KOPT-K1 (cell line): ENCODE data around the gene GAA.

Experiments
- H3K27ac ChIP-seq: fragments of 200-600 bp; sonication (generic); 2 replicates; pipeline ENCODE4 v1.5.1; 2016; ENCODE audit warnings: antibody characterized with exemption, mild to moderate bottlenecking, low read depth, low read length; ENCODE audit not compliant: poor library complexity, severe bottlenecking
- H3K36me3 ChIP-seq: fragments of 200-600 bp; sonication (generic); 2 replicates; pipeline ENCODE4 v1.5.1; 2017; ENCODE audit warnings: antibody characterized with exemption, mild to moderate bottlenecking, low read length, moderate library complexity; ENCODE audit not compliant: insufficient read depth
- H3K9me3 ChIP-seq: fragments of 200-600 bp; sonication (generic); 2 replicates; pipeline ENCODE4 v1.5.1; 2017; ENCODE audit warnings: antibody characterized with exemption, low read length, mild to moderate bottlenecking; ENCODE audit not compliant: insufficient read depth, poor library complexity, severe bottlenecking

Gene GAA

GRCh38 chr17:80130992-80131391 is 29.6 kb downstream of the GAA start:
- no peaks in the 10 kb centered on the region for H3K9me3 ChIP-seq
- no peak overlapping the region for H3K27ac ChIP-seq
- peaks cover 40% of the 10 kb centered on the region for H3K36me3 ChIP-seq

GRCh38 chr17:80132906-80133625 is 31.7 kb downstream of the GAA start:
- H3K36me3 ChIP-seq: peaks cover 61% of the 10 kb centered on the region
- no peaks in the 10 kb centered on the region for H3K9me3 ChIP-seq
- H3K27ac ChIP-seq: no peak overlapping the region

DNA sequence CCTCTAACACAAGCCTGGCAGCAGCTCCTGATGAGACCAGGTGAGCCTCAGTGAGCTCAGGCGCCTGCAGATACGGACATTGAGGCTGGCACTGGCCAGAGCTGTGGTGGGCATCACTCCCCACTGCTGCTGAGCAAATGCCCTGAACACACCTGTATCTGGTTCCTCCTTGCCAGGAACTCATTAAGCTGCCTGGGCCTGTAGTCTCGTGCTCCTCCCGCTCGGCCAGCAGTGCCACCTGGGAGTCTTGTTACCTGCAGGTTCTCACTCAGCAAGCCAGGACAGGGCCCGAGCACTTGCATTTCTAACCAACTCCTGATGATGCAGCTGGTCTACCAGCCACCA is 32.2 kb downstream of the GAA start:
- H3K9me3 ChIP-seq: no peaks in the 10 kb centered on the region
- no peak overlapping the region for H3K27ac ChIP-seq
- peaks cover 66% of the 10 kb centered on the region for H3K36me3 ChIP-seq

DNA sequence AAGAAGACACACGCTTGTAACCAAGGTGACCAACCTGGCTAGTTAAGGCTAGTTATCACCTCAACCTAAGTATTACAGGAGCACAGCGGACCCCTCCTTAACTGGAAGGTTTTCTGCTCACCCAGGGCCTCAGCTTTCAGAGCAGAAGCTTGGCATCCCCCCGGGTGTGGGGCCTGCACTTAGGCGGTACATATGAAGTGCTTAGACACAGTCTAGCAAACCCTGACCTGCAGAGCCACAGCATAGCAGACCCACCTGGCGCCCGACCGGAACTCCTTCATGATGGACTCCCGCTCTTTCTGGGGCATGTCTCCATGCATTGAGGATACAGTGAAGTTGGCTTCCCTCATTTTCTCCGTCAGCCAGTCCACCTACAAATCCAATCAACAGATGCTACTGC is 35.8 kb downstream of the GAA start:
- no peaks in the 10 kb centered on the region for H3K9me3 ChIP-seq
- H3K36me3 ChIP-seq: peaks cover 100% of the 10 kb centered on the region
- no peak overlapping the region for H3K27ac ChIP-seq

- no peak overlapping the region for H3K27ac ChIP-seq
- no peaks in the 10 kb centered on the region for H3K9me3 ChIP-seq
- H3K36me3 ChIP-seq: peaks cover 100% of the 10 kb centered on the region
These were observed 37.6 kb downstream of the GAA start for GRCh38 chr17:80138856-80139426.

DNA sequence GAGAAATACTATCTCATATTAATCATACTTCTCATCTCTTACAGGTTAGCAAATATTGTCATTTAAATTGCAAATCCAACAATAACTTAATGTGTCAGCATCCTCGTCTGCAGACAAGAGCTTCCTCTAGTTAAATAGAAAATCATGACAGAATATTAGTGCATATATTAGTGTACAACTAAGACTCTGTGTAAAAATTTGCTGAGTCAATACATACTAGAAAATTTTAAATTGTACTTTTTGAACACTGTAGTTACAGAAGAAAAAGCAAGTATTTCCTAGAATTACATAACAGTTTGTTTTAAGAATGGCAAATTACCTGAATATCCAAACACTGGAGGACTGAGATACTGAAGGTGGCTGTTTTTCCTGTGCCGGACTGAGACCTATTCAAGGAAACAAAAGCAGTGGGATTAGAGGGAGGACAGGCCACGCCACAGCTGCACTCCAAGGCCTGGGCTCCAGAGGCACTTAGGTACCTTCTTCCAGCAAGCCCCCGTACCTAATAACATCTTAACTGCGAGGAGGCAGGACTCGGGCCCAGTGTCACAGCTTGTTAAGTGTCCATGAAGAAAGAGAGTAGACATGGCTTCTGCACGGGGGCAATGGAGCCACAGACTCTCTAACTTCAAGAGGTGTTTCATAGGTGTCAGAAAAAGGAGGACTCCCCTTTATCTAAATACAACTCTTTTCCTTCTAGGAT is 40.2 kb downstream of the GAA start:
- Histone ChIP-seq H3K9me3 (no peaks in the 10 kb centered on the region), H3K27ac (no peak overlapping the region), H3K36me3 (peaks cover 92% of the 10 kb centered on the region)

- Histone ChIP-seq H3K27ac (no peak overlapping the region), H3K9me3 (no peaks in the 10 kb centered on the region), H3K36me3 (peaks cover 79% of the 10 kb centered on the region)
These were observed 41.5 kb downstream of the GAA start for GRCh38 chr17:80142929-80143328.

GRCh38 chr17:80145076-80146075 is 44.0 kb downstream of the GAA start:
- Histone ChIP-seq H3K36me3 (peaks cover 54% of the 10 kb centered on the region), H3K27ac (peak overlapping the region; percentile 78), H3K9me3 (no peaks in the 10 kb centered on the region)

GRCh38 chr17:80146121-80147034 is 45.0 kb downstream of the GAA start:
- Histone ChIP-seq H3K27ac (peak overlapping the region; percentile 78), H3K36me3 (peaks cover 44% of the 10 kb centered on the region), H3K9me3 (no peaks in the 10 kb centered on the region)

- peaks cover 5% of the 10 kb centered on the region for H3K9me3 ChIP-seq
- peak within 1 kb of the TSS; percentile 78 for H3K27ac ChIP-seq
- H3K36me3 ChIP-seq: peaks cover 36% of the 10 kb centered on the region
These were observed 45.8 kb downstream of the GAA start, which contains the start of gene EIF4A3 for GRCh38 chr17:80147035-80147822. EIF4A3 (minus strand) TSS chr17:80147128; CDS start chr17:80146961, 167 bp downstream.

DNA sequence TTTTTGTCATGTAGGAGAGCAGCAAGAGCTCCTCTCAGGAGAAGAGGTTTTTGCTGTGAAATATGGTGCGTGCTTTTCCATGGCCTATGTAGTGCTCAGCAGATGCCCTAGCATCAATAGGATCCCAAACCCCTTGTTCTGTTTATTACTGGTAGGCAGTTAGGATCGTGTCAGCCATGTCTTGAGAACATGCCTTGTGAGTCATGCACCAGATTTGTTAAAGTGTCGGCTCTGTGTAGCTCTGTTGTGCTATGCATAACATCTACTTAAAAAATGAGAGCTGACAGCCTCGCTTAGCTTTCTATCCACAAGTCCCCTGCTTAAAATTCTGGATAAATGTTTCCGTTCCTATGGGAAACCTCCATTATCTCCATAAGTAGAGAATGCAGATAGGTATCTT is 50.0 kb downstream of the GAA start:
- Histone ChIP-seq H3K27ac (no peak overlapping the region), H3K36me3 (no peaks in the 10 kb centered on the region), H3K9me3 (peaks cover 23% of the 10 kb centered on the region)

GRCh38 chr17:80152081-80152702 is 50.8 kb downstream of the GAA start:
- Histone ChIP-seq H3K27ac (no peak overlapping the region), H3K9me3 (peaks cover 31% of the 10 kb centered on the region), H3K36me3 (no peaks in the 10 kb centered on the region)

DNA sequence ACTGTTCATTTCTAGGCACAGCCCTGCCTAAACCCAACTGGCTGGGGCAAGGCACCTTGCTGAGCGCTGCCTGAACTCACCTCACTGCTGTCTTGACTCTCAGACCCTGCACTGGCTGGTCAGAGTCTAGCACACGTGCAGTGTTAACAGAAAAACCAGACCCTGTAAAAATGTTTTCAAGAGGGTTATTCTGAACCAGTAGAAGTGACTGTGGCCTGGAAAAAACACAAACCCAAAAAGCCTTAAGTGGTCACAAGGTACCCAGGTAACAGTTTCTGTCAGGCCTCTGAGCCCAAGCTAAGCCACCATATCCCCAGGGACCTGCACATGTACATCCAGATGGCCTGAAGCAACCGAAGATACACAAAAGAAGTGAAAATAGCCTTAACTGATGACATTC is 51.6 kb downstream of the GAA start:
- no peak overlapping the region for H3K27ac ChIP-seq
- H3K9me3 ChIP-seq: peaks cover 35% of the 10 kb centered on the region
- no peaks in the 10 kb centered on the region for H3K36me3 ChIP-seq
